Measurements from ENCODE around the gene KCNQ1. TPM values are rescaled to one million over a fixed set of nuclear protein-coding genes. Genes with fewer than 3 reads are reported as not detected.

The KCNQ1 gene
- total and polyA plus RNA-seq, 5 experiments from 2014 or later: 8.7 to 25.1 (median 22.9) TPM

DNA sequence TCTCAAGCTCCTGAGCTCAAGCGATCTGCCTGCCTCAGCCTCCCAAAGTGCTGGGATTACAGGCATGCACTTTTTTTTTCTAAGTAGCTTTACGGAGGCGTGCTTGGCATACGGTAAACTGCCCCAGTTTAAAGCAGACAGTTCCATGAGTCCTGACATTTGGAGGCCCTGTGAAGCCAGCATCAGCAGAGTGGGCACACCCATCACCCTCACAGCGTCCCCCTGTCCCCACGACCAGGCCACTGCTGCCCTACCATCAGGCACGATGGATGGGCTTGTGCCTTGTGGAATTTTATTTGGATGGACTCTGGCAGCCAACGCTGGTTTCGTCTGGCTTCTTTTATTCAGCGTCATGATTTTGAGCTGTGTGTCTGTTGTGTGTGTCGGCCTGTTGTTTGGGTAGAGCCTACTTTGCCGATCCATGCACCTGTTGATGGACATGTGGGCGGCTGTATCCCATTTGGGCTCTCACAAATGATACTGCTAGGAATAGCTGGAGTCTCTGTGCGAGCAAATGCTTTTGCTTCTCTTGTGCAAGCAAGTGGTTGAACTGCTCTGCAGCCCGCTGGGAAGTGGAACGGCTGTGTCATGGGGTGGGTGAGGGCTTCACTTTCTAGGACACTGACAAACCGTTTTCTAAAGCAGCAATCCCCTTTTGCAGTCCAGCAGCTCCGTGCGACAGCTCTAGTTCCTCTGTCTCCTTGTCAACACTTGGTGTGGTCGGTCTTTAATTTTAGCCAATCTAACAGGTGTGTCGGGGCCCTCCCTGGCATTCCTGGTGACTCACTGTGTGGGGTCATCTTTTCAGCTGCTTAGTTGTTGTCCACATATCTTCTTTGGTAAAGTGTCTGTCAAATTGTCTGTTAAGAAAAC lies 23.8 kb downstream of the KCNQ1 start:
- H3K4me1 Mint-ChIP-seq: peaks cover 37 to 76% (median 70%) of the 10 kb centered on the region in 4 donors
- H3K36me3 Mint-ChIP-seq: no peaks in the 10 kb centered on the region
- peak overlapping the region in 7 of 10 donors; percentile 15 to 86 (median 56) for H3K4me3 Mint-ChIP-seq
- ATAC-seq: no peak
- peaks cover 0 to 4% (median 0%) of the 10 kb centered on the region in 5 donors for H3K27me3 Mint-ChIP-seq
- POLR2A ChIA-PET: interaction anchor here (0.9 to 7.6 kb wide), 5 partner anchors 13 to 68 kb away, joined by 3 to 76 read pairs (median 4); partner anchors contain the start of genes KCNQ1, TRPM5 and TSSC4
- DNase-seq: no peak
- peak overlapping the region in 1 of 10 donors; percentile 17 for H3K27ac Mint-ChIP-seq
- no peaks in the 10 kb centered on the region for H3K9me3 Mint-ChIP-seq

DNA sequence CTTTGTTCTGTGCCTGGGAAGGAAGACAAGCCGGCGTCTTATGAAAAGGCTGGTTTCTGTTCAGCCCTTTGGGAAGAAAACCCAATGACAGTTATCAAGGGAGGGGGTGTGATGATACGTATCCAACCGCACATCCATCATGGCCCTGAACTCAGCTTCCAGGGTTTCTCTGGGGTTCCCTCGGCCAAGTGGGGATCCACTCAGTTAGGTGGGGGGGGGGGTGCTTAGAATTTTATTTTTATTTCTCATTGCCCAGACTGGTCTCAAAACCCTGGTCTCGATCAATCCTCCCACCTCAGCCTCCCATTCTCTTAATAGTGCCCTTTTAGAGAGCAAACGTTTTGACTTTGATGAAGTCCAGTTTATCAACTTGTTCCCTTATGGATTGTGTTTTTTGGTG lies 25.7 kb downstream of the KCNQ1 start:
- DNase-seq (no peak), ATAC-seq (no peak)
- POLR2A ChIA-PET: no interaction called here
- H3K27ac Mint-ChIP-seq: peak overlapping the region in 1 of 10 donors; percentile 15
- peaks cover 0 to 4% (median 0%) of the 10 kb centered on the region in 5 donors for H3K27me3 Mint-ChIP-seq
- peaks cover 35 to 73% (median 63%) of the 10 kb centered on the region in 4 donors for H3K4me1 Mint-ChIP-seq
- no peak overlapping the region for H3K4me3 Mint-ChIP-seq
- H3K9me3 Mint-ChIP-seq: no peaks in the 10 kb centered on the region
- H3K36me3 Mint-ChIP-seq: no peaks in the 10 kb centered on the region

DNA sequence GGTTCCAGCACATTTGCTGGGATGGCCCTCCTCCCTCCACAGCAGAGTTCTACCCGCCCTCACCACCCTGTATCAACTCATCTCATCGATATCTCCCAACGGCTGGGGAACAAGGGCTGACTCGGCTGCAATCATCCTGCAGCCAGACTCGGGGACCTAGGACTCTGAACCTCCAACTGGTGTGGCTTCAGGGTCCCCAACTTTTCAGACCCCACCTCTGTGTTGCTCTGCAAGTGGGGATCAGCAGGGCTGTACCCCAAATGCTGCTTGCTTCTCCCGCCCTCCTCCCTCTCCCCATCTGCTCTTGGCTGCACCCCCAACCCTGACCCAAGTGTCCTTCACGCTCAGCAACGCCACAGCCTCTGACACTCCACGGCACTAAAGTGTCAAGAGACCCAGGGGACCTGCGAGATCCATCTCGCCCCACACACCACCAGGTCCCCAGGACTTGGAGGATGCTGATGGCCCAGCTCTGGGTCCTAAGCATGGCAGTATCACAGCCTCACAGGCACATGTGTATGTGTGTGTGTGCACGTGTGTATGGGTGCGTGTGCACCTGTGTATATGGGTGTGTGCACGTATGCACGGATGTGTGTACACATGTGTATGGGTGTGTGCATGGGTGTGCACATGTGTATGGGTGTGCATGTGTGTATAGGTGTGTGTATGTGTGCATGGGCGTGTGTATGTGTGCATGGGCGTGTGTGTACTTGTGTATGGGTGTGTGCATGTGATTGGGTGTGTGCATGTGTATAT lies 26.4 kb downstream of the KCNQ1 start:
- Mint-ChIP-seq H3K4me1 (peaks cover 35 to 69% (median 59%) of the 10 kb centered on the region in 4 donors), H3K9me3 (no peaks in the 10 kb centered on the region), H3K4me3 (peak overlapping the region in 1 of 10 donors; percentile 19), H3K36me3 (no peaks in the 10 kb centered on the region), H3K27ac (peak overlapping the region in 1 of 10 donors; percentile 32), H3K27me3 (peaks cover 0 to 4% (median 0%) of the 10 kb centered on the region in 5 donors)
- no peak for DNase-seq
- no peak for ATAC-seq
- POLR2A ChIA-PET: no interaction called here

DNA sequence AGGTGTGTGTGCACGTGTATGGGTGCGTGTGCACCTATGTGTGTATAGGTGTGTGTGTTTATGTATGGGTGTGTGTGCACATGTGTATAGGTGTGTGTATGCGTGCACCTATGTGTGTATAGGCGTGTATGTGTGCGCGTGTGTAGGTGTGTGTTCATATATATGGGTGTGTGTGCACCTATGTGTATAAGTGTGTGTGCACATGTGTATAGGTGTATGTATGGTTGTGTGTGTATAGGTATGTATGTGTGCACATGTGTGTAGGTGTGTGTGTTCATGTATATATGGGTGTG lies 26.9 kb downstream of the KCNQ1 start:
- H3K27me3 Mint-ChIP-seq: peaks cover 0 to 4% (median 0%) of the 10 kb centered on the region in 5 donors
- H3K9me3 Mint-ChIP-seq: no peaks in the 10 kb centered on the region
- no peak for ATAC-seq
- DNase-seq: no peak
- POLR2A ChIA-PET: no interaction called here
- H3K4me1 Mint-ChIP-seq: peaks cover 34 to 65% (median 54%) of the 10 kb centered on the region in 4 donors
- peaks cover 0 to 1% (median under 1%) of the 10 kb centered on the region in 3 donors for H3K36me3 Mint-ChIP-seq
- no peak overlapping the region for H3K4me3 Mint-ChIP-seq
- H3K27ac Mint-ChIP-seq: peak overlapping the region in 1 of 10 donors; percentile 47

DNA sequence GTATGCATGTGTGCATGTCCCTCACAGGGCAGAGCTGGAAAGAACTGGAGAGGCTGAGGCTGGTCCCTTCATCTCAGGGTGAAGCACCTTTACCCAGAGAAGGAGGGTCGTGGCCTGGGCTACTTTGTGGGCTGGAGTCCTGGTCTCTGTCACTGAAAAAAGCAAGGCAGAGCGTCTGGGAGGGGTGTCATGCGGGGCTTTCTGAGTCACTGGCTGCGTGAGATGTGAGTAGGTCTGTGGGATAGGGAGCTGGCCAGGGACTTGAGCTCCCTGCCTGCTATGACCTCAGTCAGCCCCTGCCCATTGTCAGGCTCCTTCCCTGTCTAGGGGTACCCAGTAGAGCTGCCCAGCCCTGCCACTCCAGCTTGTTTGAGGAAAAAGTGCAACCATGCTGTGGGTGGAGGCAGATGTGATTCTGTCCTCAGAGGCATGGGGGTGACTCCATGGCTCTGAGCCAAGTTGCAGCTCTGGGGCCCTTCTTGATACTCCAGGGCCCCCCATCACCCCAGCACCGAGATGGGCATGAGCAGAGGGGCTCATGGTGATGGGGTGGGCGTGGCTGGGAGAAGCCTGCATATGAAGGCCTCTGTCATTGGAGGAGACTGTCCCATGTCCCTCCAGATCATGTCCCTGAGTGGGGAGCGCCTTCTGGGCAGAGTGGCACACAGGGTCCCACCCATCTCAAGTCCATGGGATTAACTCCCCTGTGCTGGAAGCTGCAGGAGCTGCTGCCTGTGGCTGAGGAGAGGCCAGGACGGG lies 27.8 kb downstream of the KCNQ1 start:
- peak overlapping the region in 3 of 10 donors; percentile 2 to 47 (median 30) for H3K27ac Mint-ChIP-seq
- POLR2A ChIA-PET: no interaction called here

DNA sequence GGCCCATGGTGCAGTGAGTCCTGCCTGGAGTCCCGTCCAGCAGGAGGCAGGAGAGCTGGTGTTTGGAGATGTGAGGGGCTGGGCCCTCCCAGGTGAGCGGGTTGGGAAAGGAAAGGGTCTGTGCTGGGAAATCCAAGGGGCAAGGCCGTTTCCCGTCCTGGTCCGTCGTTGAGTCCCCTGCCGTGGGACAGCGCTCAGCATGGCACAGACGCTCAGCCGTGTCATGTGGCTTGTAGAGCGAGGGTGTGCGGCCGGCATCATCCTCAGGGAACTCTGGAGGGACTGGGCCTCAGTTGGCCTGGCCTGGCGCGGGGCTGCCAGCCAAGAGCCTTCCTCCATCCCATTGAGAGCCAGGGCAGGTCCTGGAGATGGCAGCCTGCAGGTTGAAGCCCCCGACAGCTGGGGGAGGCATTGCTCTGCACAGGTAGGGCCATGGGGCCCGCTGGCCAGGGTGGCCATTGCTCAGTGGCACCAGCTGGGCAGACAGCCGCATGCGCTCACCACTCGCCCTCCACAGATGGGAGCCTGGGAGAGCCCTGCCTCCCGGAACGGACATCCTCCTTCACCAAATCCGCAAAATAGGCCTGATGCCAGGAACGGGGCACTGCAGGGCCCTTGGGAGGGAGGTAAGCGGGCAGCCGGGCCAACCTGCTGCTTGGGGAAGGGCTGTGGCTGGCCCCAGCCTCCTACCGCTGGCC lies 28.7 kb downstream of the KCNQ1 start:
- ATAC-seq: no peak
- no peak for DNase-seq
- H3K4me3 Mint-ChIP-seq: no peak overlapping the region
- POLR2A ChIA-PET: no interaction called here
- peaks cover 8 to 18% (median 17%) of the 10 kb centered on the region in 3 donors for H3K36me3 Mint-ChIP-seq
- peaks cover 0 to 4% (median 0%) of the 10 kb centered on the region in 5 donors for H3K27me3 Mint-ChIP-seq
- H3K4me1 Mint-ChIP-seq: peaks cover 27 to 50% (median 39%) of the 10 kb centered on the region in 4 donors
- peaks cover 0 to 14% (median 4%) of the 10 kb centered on the region in 9 donors for H3K9me3 Mint-ChIP-seq
- H3K27ac Mint-ChIP-seq: no peak overlapping the region

More for the DNA sequence above, 27.8 kb downstream of the KCNQ1 start:
- H3K36me3 Mint-ChIP-seq: peaks cover 0 to 9% (median 8%) of the 10 kb centered on the region in 3 donors
- DNase-seq: no peak
- no peak overlapping the region for H3K4me3 Mint-ChIP-seq
- H3K27me3 Mint-ChIP-seq: peaks cover 0 to 4% (median 0%) of the 10 kb centered on the region in 5 donors
- ATAC-seq: no peak
- peaks cover 0 to 5% (median 0%) of the 10 kb centered on the region in 9 donors for H3K9me3 Mint-ChIP-seq
- H3K4me1 Mint-ChIP-seq: peaks cover 30 to 58% (median 45%) of the 10 kb centered on the region in 4 donors

DNA sequence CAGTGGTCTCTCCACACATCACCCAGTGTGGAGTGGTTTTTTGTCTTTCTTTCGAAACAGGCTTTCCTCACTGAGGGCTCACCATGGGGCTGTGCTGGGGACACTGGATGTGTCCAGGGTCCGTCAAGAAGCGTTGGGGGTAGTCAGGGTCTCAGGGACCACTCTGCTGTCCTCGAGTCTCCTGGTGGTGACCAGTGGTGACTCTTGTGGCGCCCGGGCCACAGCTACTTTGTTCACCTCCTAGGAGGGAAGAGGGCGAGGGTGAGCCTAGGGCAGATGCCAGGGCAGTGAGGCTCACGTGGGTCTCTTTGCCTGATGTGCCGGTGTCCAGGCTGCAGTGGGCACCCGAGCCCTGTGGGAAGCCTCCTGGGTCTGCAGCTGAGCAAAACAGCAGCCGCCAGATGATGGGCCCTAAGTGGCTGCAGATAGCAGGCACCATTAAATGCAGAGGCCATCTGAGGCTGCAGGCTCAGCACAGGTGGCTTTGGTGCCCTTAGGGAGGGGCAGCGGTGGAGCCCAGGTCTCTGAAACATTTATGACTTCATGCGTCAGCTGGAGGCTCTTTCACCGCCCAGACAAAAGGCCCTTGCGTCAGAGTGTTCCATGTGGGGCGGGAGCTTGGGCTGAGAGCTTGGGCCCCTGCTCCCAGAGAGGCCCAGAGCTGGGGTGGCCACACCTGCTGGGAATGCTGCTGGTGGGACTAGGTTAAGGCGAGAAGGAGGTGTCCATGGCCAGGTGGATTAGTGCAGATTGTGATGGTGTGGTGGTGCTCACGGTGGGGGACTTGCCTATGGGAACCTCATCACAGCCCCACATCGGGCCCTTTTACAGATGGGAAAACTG lies 29.5 kb downstream of the KCNQ1 start:
- Mint-ChIP-seq H3K36me3 (peaks cover 8 to 26% (median 25%) of the 10 kb centered on the region in 3 donors), H3K27ac (no peak overlapping the region), H3K9me3 (peaks cover 0 to 21% (median 5%) of the 10 kb centered on the region in 9 donors), H3K27me3 (peaks cover 0 to 1% (median 0%) of the 10 kb centered on the region in 5 donors), H3K4me1 (peaks cover 21 to 43% (median 34%) of the 10 kb centered on the region in 4 donors), H3K4me3 (no peak overlapping the region)
- POLR2A ChIA-PET: no interaction called here
- ATAC-seq (no peak), DNase-seq (no peak)

DNA sequence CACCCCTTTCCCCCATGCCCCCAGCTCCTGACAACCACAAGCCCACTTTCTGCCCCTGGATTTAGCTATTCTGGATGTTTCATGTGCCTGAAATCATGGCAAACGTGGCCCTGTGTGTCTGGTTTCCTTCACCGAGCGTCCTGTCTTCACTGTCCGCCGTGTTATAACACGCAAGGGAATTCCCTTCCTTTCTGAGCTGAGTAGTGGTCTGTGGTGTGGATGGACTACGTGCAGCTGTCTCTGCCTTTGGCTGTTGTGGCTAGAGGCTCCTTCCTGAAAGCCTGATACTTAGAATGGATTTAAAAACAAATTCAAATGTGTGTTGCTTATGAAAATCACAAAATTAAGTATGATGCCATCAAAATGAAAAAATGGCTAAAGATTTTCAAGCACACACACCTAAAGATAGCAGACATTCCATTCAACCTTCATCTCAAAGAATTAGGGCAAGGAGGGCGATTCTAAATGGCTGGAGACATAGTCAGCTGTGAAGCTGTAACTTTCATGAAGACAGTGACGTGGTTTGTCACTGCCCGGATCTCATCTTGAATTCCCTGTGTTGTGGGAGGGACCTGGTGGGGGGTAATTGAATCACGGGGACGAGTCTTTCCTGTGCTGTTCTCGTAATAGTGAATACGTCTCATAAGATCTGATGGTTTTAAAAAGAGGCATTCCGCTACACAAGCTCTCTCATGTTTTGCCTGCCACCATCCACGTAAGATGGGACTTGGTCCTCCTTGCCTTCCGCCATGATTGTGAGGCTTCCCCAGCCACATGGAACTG lies 30.5 kb downstream of the KCNQ1 start:
- Mint-ChIP-seq H3K4me3 (peak overlapping the region in 1 of 10 donors; percentile 12), H3K27ac (peak overlapping the region in 3 of 10 donors; percentile 47 to 64 (median 55))

DNA sequence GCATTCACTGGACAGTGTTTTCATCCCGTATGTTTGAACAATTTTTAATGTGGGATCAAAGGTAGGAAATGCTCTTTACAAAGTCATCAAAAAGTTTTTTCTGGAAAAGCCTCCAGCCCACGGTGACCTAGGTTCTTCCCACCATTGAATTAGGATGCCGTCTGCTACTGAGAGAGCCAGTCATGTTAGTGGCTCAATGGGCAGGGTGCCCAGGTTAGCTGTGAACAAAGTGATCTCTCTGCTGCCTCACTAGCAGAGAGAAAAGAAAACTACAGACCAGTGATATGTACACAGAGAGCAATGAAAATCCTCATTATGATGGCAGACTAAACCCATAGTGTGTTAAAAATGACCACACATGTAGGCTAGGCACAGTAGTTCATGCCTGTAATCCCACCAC lies 32.4 kb downstream of the KCNQ1 start:
- Mint-ChIP-seq H3K9me3 (peaks cover 0 to 36% (median 15%) of the 10 kb centered on the region in 9 donors), H3K27ac (peak overlapping the region in 2 of 10 donors; percentile 4 to 27), H3K36me3 (peaks cover 15 to 40% (median 33%) of the 10 kb centered on the region in 3 donors), H3K27me3 (no peaks in the 10 kb centered on the region), H3K4me3 (no peak overlapping the region), H3K4me1 (peaks cover 26 to 49% (median 35%) of the 10 kb centered on the region in 4 donors)
- POLR2A ChIA-PET: no interaction called here
- ATAC-seq (no peak), DNase-seq (no peak)

More for the DNA sequence above, 30.5 kb downstream of the KCNQ1 start:
- no peaks in the 10 kb centered on the region for H3K27me3 Mint-ChIP-seq
- peaks cover 15 to 35% (median 33%) of the 10 kb centered on the region in 3 donors for H3K36me3 Mint-ChIP-seq
- no peak for ATAC-seq
- peaks cover 18 to 45% (median 33%) of the 10 kb centered on the region in 4 donors for H3K4me1 Mint-ChIP-seq
- DNase-seq: no peak
- H3K9me3 Mint-ChIP-seq: peaks cover 0 to 32% (median 12%) of the 10 kb centered on the region in 9 donors
- POLR2A ChIA-PET: no interaction called here

DNA sequence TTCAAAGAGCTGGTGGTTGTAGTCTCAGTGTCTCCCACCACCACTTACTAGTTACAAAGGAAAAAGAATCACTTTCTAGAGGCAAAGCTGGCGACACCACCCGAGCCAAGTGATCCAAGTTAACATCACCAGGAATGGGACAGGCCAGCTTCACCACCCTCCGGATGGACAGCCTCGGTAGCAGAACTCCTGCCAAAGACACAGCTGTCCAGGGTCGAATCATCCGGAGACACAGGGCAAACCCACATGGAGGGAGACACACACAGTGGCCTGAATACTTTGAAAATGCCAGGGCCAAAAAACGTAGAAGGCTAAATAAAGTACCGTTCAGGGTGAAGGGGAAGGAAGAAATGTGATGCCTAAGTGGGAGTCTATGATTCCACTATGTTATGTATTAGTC lies 33.1 kb downstream of the KCNQ1 start:
- Mint-ChIP-seq H3K27me3 (no peaks in the 10 kb centered on the region), H3K27ac (peak overlapping the region in 1 of 10 donors; percentile 8), H3K9me3 (peaks cover 0 to 36% (median 15%) of the 10 kb centered on the region in 9 donors), H3K4me3 (no peak overlapping the region), H3K36me3 (peaks cover 15 to 40% (median 37%) of the 10 kb centered on the region in 3 donors), H3K4me1 (peaks cover 26 to 49% (median 38%) of the 10 kb centered on the region in 4 donors)
- ATAC-seq: no peak
- POLR2A ChIA-PET: no interaction called here
- no peak for DNase-seq

Measured in naive thymus-derived CD8-positive, alpha-beta T cell (primary cell).